H9 (cell line): ENCODE results near the gene KCNJ12. TPM values are rescaled to one million over a fixed set of nuclear protein-coding genes. Genes with fewer than 3 reads are reported as not detected.
"Not testable (repeated sequence)": the region's sequence is repeated elsewhere in the genome, so short reads cannot be mapped to it uniquely, and the experiment has no call there.

ENCODE experiments used
- DNase-seq: peaks from one replicate; pipeline ENCODE4 v3.0.0-alpha.2; 2017
- H2AFZ ChIP-seq: one replicate; pipeline ENCODE4 v1.6.1; 2013; ENCODE audit warnings: mild to moderate bottlenecking, low read length, control low read depth, moderate library complexity
- H2AK5ac ChIP-seq: 2 replicates; pipeline ENCODE4 v1.6.1; 2013; ENCODE audit warnings: low read length, control low read depth, mixed read lengths; ENCODE audit not compliant: insufficient read length
- H2BK120ac ChIP-seq: one replicate; pipeline ENCODE4 v1.6.1; 2013; ENCODE audit warnings: low read depth, mild to moderate bottlenecking, low read length, control low read depth, inconsistent platforms; ENCODE audit not compliant: poor library complexity, severe bottlenecking
- H2BK12ac ChIP-seq: 2 replicates; pipeline ENCODE4 v1.6.1; 2013; ENCODE audit warnings: low read length, control low read depth, mixed read lengths, low read depth; ENCODE audit not compliant: insufficient read length
- H2BK15ac ChIP-seq: 2 replicates; pipeline ENCODE4 v1.6.1; 2013; ENCODE audit warnings: low read depth, low read length, control low read depth
- H2BK20ac ChIP-seq: one replicate; pipeline ENCODE4 v1.6.1; 2013; ENCODE audit warnings: low read depth, mild to moderate bottlenecking, low read length, control low read depth, inconsistent platforms; ENCODE audit not compliant: poor library complexity, severe bottlenecking
- H2BK5ac ChIP-seq: 2 replicates; pipeline ENCODE4 v1.6.1; 2013; ENCODE audit warnings: low read length, control low read depth, mixed read lengths; ENCODE audit not compliant: insufficient read length
- H3K14ac ChIP-seq: 2 replicates; pipeline ENCODE4 v1.6.1; 2013; ENCODE audit warnings: low read length, control low read depth; ENCODE audit not compliant: insufficient read depth
- H3K18ac ChIP-seq: 2 replicates; pipeline ENCODE4 v1.6.1; 2013; ENCODE audit warnings: low read depth, mild to moderate bottlenecking, mixed read lengths, low read length, control low read depth; ENCODE audit not compliant: insufficient read length
- H3K23ac ChIP-seq: 2 replicates; pipeline ENCODE4 v1.6.1; 2013; ENCODE audit warnings: low read length, control low read depth, mixed read lengths, low read depth; ENCODE audit not compliant: insufficient read length
- H3K23me2 ChIP-seq: 2 replicates; pipeline ENCODE4 v1.6.1; 2013; ENCODE audit warnings: low read depth, mild to moderate bottlenecking, mixed read lengths, low read length, control low read depth; ENCODE audit not compliant: insufficient read length, poor library complexity, severe bottlenecking
- H3K27ac ChIP-seq: 2 replicates; pipeline ENCODE4 v1.5.1; 2013; ENCODE audit warnings: low read length, control low read depth, mixed read lengths, low read depth; ENCODE audit not compliant: insufficient read length
- H3K27me3 ChIP-seq: 2 replicates; pipeline ENCODE4 v1.6.1; 2013; ENCODE audit warnings: low read length, control low read depth, inconsistent platforms; ENCODE audit not compliant: insufficient read depth
- H3K4ac ChIP-seq: 2 replicates; pipeline ENCODE4 v1.6.1; 2013; ENCODE audit warnings: low read depth, mild to moderate bottlenecking, control low read depth, inconsistent platforms, low read length, moderate library complexity
- H3K4me1 ChIP-seq: 2 replicates; pipeline ENCODE4 v1.6.1; 2013; ENCODE audit warnings: low read length, control low read depth, inconsistent platforms; ENCODE audit not compliant: insufficient read depth
- H3K4me2 ChIP-seq: 2 replicates; pipeline ENCODE4 v1.6.1; 2013; ENCODE audit warnings: low read length, control low read depth, mixed read lengths; ENCODE audit not compliant: insufficient read length, insufficient read depth
- H3K56ac ChIP-seq: 2 replicates; pipeline ENCODE4 v1.6.1; 2013; ENCODE audit warnings: low read depth, mild to moderate bottlenecking, mixed read lengths, low read length, control low read depth; ENCODE audit not compliant: insufficient read length
- H3K79me1 ChIP-seq: 2 replicates; pipeline ENCODE4 v1.6.1; 2013; ENCODE audit warnings: low read depth, mild to moderate bottlenecking, moderate library complexity, low read length, control low read depth, inconsistent platforms; ENCODE audit not compliant: insufficient read depth, poor library complexity, severe bottlenecking
- H3K79me2 ChIP-seq: 2 replicates; pipeline ENCODE4 v1.6.1; 2013; ENCODE audit warnings: low read length, control low read depth, inconsistent platforms; ENCODE audit not compliant: insufficient read depth
- H3K9ac ChIP-seq: 2 replicates; pipeline ENCODE4 v1.6.1; 2013; ENCODE audit warnings: low read length, control low read depth, mixed read lengths; ENCODE audit not compliant: insufficient read length; ENCODE audit errors: extremely low read depth
- H3K9me3 ChIP-seq: one replicate; pipeline ENCODE4 v1.6.1; 2013; ENCODE audit warnings: low read depth, low read length, inconsistent platforms; ENCODE audit not compliant: control insufficient read depth
- H3T11ph ChIP-seq: one replicate; pipeline ENCODE4 v1.6.1; 2013; ENCODE audit warnings: mild to moderate bottlenecking, low read length, control low read depth, inconsistent platforms
- H4K20me1 ChIP-seq: one replicate; pipeline ENCODE4 v1.6.1; 2013; ENCODE audit not compliant: control insufficient read depth, insufficient read length, insufficient read depth
- H4K5ac ChIP-seq: 2 replicates; pipeline ENCODE4 v1.6.1; 2013; ENCODE audit warnings: low read depth, mild to moderate bottlenecking, mixed read lengths, low read length, control low read depth; ENCODE audit not compliant: insufficient read length
- H4K8ac ChIP-seq: replicated peaks from 2 replicates; pipeline ENCODE4 v1.6.1; 2013; ENCODE audit warnings: low read length, control low read depth, mixed read lengths, low read depth; ENCODE audit not compliant: insufficient read length
- H4K91ac ChIP-seq: 2 replicates; pipeline ENCODE4 v1.6.1; 2013; ENCODE audit warnings: low read depth, mild to moderate bottlenecking, moderate library complexity, mixed read lengths, low read length, control low read depth; ENCODE audit not compliant: insufficient read length
- H3K27ac Mint-ChIP-seq, 3 experiments: 2 replicates in 2 of 3; 3 replicates in 1 of 3; pipeline ENCODE4 v1.8.0; 2020 to 2021; ENCODE audit warnings: mixed read lengths in 3 of 3, mild to moderate bottlenecking in 1 of 3, moderate library complexity in 1 of 3
- H3K27me3 Mint-ChIP-seq: 2 replicates; pipeline ENCODE4 v1.8.0; 2021; ENCODE audit warnings: low read depth, mild to moderate bottlenecking, moderate library complexity, mixed read lengths
- H3K36me3 Mint-ChIP-seq, 3 experiments: 2 replicates in 2 of 3; 3 replicates in 1 of 3; pipeline ENCODE4 v1.8.0; 2020 to 2021; ENCODE audit warnings: low read depth in 3 of 3, mixed read lengths in 3 of 3; ENCODE audit not compliant: insufficient read depth in 1 of 3
- H3K4me1 Mint-ChIP-seq, 2 experiments: 2 replicates each; pipeline ENCODE4 v1.8.0; 2020; ENCODE audit warnings: mixed read lengths in 2 of 2
- H3K4me3 Mint-ChIP-seq, 2 experiments: 2 replicates in 1 of 2; 3 replicates in 1 of 2; pipeline ENCODE4 v1.8.0; 2020 to 2021; ENCODE audit warnings: mild to moderate bottlenecking in 2 of 2, mixed read lengths in 2 of 2, moderate library complexity in 1 of 2
- H3K9me3 Mint-ChIP-seq, 2 experiments: 2 replicates in 1 of 2; 3 replicates in 1 of 2; pipeline ENCODE4 v1.8.0; 2020; ENCODE audit warnings: mild to moderate bottlenecking in 2 of 2, mixed read lengths in 2 of 2, moderate library complexity in 1 of 2
- WGBS: extraction: QIAGEN DNeasy Blood & Tissue Kit; methylation state at CpG from one replicate; pipeline ENCODE4 v1.1.7; 2013; ENCODE audit warnings: missing lambda C conversion rate, low lambda C conversion rate, mixed read lengths; ENCODE audit not compliant: insufficient read length; ENCODE audit errors: extremely low coverage; 5-methylcytosine and 5-hydroxymethylcytosine counted together
- total RNA-seq: library from RNA; stranded (reverse); gene quantifications from 2 replicates; pipeline ENCODE4 v1.2.1, GENCODE V29; 2021

The KCNJ12 gene
- total RNA-seq, 1 experiment from 2014 or later, result 0.39 TPM

DNA sequence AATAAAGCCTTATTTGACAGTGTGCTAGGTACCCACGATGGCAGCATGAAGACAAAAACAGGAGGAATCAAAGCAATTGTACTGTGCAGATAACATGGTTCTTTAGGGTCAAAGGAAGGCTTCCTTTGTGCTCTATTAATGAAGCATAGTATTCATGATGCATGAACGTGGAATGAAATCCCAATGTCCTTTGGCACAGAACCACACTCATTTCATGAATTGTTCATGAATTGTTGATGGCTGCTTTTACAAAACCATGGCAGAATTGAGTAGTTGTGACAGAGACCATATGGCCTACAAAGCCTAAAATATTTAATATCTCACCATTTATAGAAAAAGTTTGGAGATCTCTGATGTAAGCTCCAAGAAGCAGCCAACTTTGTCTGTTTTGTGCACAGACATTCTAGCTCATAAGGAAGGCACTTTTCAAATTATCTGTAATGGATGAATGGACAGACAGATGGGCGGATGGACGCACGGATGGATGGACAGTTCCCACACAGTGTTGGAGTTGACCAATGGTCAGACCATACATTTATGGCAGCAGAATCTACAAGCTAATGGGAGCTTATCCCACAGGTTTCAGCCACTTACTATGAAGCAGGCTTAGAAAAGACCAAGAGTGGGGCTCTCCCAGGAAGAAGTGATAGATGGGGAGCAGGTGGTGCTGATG is 52.7 kb downstream of the KCNJ12 start:
- H3K9ac ChIP-seq, H2BK20ac ChIP-seq, H3K27ac Mint-ChIP-seq, H4K20me1 ChIP-seq, H3K9me3 ChIP-seq, H3K23me2 ChIP-seq, H3K56ac ChIP-seq, H3K79me2 ChIP-seq, H3K23ac ChIP-seq, H3K9me3 Mint-ChIP-seq, H3K4ac ChIP-seq, H4K91ac ChIP-seq, H3K4me2 ChIP-seq, H3T11ph ChIP-seq, H3K79me1 ChIP-seq, H4K5ac ChIP-seq, H3K36me3 Mint-ChIP-seq, H2AK5ac ChIP-seq, H3K4me1 ChIP-seq, H3K4me3 Mint-ChIP-seq, H2BK5ac ChIP-seq, H4K8ac ChIP-seq, H3K14ac ChIP-seq, H2BK120ac ChIP-seq, H2BK12ac ChIP-seq, H2BK15ac ChIP-seq, H2AFZ ChIP-seq, H3K27me3 ChIP-seq, H3K18ac ChIP-seq, H3K4me1 Mint-ChIP-seq, H3K27ac ChIP-seq, DNase-seq: not testable (repeated sequence)
- WGBS, result no CpG with 5 or more reads among the region's 5 CpGs
- H3K27me3 Mint-ChIP-seq, result peaks cover 17% of the 10 kb centered on the region

DNA sequence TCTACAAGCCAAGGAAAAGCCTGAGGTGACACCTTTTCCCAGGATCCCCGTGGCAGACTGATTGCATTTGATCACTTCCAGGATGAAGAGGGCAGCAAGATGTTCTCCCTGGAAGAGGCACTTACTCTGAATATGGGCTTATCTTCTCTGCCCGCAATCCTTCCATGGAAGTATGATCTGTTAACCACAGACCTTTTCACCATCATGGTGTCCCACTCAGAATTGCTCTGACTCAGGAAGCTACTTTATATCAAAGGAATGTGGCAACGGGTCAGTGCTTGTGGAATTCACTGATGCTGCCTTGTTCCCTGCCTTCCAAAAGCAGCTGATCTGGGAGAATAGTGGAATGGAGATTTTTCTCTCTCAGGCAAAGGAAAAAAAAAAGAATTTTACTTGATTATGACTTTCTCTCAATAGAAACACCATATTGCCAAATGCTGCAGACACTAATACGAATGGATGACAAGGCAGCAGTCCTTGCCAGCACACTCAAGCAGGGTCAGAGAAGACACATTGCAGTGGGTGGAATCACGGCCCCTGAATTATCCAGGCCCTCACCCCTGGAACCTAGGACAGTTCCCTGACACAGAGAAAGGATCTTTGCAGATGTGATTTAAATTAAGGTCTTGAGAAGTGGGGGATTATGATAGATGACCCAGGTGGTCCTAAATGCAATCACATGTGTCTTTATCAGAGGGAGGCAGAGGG is 53.9 kb downstream of the KCNJ12 start:
- not testable (repeated sequence) for H4K91ac ChIP-seq, H3K27ac ChIP-seq, H3K9me3 Mint-ChIP-seq, H4K8ac ChIP-seq, H2BK12ac ChIP-seq, H3K79me2 ChIP-seq, H3K9me3 ChIP-seq, H4K20me1 ChIP-seq, H3K9ac ChIP-seq, H3K36me3 Mint-ChIP-seq, H3K27me3 ChIP-seq, H2BK120ac ChIP-seq, H3K4me2 ChIP-seq, H3K18ac ChIP-seq, H3K4me3 Mint-ChIP-seq, H2AFZ ChIP-seq, H3K14ac ChIP-seq, H2AK5ac ChIP-seq, H3K79me1 ChIP-seq, H3K4me1 Mint-ChIP-seq, H2BK20ac ChIP-seq, H2BK5ac ChIP-seq, H3T11ph ChIP-seq, H3K23ac ChIP-seq, H3K56ac ChIP-seq, H4K5ac ChIP-seq, H3K27ac Mint-ChIP-seq, H3K4me1 ChIP-seq, DNase-seq, H2BK15ac ChIP-seq, H3K4ac ChIP-seq, H3K23me2 ChIP-seq
- H3K27me3 Mint-ChIP-seq, result peaks cover 27% of the 10 kb centered on the region
- WGBS, result no CpG with 5 or more reads among the region's 5 CpGs
